ENCODE data around the gene MAP4K4.
A peak's percentile ranks its signal among the peaks of the same experiment; 100 is the strongest.

The MAP4K4 gene

DNA sequence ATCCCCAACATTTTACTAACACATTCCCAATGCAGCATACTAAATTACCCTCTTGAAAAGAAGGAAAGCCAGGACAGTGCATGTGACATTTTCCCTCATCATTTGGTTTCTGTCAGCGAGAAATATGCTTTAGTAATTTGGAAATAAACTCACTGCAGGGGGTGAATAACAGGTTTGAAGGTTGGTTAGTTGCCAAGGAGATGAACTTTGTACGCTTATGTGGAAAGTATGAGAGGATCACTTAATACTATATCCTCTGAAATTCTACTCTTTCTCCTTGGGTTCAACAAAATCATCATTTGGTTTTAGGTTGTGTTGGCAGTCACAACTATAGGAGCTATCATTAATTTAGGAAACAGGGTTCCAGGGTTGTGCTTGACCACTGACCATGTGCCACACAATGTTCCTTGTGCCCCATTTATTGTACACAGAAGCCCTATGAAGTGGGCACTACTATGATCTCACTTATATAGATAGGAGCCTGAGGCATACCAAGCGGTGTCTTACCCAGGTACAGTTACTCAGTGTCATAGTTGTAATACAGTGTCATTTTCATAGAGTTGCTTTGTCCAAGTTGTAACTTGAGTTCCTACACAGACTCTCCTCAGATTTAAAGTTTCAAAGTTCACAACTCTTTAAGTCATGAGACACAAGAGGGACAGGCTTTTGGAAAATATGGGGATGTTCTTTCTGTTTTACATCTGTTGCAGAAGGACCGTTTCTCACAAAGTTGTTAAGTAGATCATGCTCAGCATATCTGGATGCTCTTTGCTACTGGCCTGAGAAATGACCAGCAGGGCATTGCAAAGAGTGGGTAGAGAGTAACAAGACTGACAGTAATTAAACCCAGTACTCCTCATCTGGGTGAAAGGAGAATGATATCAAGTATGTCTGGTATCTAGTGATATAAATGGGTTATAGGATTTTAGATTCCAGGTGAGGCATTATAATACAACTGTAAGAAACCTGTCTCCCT is 91.8 kb downstream of the MAP4K4 start:
- no peak for DNase-seq

DNA sequence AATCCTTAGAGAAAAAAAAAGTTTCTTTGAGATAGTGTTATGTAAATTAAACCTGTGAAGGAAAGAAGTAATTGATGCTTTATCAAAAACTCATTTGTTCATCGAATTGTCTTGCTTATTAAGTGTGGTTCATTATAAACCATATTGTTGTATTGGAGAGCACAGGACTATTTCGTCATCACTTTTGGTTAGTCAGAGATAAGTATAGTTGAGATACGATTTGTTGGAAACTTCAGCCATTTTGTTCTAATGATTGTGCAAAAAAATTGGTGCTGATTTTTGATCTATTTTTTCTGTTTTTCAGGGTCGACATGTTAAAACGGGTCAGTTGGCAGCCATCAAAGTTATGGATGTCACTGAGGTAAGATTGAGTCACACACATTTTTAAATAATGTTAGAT is 92.9 kb downstream of the MAP4K4 start:
- no peak for DNase-seq

DNA sequence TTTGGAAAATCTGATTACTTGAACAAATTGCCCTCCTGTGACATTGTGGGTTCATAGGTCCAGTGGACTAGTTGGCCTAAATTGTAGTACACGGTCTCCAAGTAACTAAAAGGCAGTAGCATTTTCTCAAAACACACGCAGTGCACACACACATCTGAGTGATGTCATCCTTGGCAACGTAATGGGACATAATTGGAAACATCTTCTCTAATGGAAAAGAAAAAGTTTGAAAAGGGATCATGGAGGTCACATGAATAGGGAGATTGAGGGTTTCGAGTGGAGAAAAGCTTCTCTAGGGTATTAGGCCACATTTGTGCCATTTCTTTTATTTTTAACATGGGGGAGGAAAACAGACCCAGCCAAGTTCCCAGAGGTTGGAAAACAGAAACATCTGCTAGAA is 93.3 kb downstream of the MAP4K4 start:
- DNase-seq = no peak

DNA sequence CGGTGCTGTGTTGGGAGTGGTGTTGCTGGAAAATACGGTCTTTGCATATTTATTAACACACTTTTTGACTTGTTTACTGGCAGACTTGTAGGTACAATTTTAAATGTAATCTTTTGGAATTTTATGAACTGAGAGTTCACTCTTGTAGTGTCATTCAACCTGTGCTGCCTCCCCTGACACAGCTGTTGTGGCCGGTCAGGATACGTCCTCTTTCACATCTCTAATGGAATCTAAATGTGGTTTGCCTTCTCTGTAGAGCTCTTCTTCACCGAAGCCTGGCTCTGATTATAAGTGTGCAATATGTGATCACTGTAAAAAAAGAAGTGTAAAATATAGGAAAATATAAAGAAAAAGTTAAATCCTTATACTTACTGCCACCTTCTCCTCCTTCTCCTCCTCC is 94.7 kb downstream of the MAP4K4 start:
- no peak for DNase-seq

DNA sequence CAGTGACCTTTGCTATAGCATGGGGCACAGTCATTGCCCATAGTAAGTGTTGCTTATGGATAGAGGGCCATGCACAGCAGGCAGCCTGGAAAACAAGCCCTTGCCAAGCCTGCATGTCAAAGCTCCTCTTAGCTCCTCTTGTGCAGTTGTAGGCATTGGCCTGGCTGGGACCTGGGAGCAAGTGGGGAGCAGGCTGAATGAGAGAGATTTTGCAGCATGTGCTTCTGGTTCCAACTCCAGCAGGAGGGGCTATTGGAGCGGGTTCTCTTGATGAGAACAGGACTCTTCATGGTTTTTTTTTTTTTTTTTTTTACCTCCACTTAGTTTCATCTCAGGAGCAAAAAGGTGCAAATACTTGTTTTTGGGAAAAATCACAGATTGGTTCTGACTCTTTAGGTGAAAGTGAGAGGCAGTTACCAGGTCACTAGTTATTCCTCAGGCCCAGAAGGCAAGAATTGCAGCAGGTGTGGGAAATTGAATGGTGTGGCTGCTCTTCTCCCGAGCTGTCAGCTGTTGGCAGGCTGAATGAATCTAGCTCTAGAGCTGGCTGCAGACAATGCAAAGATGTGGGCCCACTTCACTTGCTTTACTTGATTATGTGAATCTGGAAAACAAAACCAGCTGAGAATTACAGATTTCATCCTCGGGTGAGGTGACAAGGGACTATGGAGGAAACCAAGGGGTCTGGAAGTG is 95.9 kb downstream of the MAP4K4 start:
- DNase-seq = peak in 21 of 51 donors; percentile 15 to 81 (median 41)

DNA sequence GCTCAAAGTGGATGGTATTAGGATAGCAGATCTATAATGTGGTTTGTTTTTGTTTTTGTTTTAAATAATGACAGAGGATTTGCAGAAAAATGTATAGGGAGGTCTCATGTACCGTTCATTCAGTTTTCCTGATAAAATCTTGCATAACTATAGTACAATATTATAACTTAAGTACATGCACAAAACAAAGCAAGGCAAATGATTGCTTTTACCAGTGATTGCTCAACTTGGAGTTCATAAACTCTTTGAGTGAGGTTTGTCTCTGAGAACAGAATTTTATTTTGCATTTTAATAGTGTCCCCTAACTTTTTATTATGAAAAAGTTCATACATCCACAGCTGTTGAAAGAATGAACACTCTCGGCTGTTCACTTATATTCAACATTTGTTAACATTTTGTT is 96.6 kb downstream of the MAP4K4 start:
- DNase-seq = no peak

DNA sequence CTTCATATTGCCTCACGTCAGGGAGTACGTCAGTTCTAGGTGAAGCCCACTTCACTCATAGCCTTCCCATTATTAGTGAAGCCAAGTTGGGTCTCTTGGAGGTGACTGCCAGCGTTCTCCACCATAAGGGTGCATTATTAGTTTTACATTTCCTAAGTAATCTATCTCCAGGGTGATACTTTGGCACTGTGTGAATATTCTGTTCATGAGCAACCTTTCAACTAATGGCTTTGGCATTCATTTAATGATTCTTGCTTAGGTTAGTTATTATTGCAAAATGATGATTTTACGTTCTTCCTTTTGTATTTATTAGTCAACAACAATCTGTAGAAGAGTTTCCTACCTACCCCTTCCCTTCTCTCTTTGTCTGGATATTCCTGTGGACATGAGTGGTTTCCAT is 97.5 kb downstream of the MAP4K4 start:
- DNase-seq = no peak

DNA sequence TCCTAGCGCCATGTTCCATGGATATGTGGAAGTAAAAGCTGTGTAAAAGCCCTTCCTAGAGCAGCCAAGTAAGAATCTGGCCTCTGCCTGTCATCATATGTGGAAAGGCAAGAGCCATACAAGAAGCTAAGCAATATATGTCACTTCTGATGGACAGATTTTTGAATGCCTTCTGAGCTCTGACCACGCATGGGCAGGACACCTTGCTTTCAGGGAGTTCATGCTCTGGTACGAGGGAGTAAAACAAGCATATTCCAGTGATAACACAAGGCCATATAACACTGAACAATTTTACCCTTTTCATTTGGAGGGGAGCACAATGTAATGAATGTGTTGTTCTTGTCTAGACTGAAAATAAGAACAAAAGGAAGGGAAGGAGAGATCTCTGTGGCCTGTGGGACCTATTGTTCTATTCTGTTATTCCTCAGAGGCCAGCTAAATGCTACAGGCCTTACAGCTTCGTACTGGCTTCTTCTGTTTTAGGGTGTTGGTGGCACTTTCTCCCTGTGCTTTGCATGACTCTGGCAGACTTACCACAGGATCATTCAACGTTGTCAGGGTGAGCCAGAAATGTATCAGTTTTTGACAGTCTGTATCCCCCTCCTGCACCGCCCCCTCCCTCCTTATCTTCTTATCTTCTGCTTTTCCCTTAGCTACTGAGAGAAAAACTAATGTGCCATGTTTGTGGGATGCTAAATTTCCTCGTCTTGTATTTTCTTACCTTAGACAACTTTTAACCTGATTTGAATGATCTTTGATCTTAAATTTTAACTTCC is 99.5 kb downstream of the MAP4K4 start:
- peak in 1 of 51 donors; percentile 61 for DNase-seq

DNA sequence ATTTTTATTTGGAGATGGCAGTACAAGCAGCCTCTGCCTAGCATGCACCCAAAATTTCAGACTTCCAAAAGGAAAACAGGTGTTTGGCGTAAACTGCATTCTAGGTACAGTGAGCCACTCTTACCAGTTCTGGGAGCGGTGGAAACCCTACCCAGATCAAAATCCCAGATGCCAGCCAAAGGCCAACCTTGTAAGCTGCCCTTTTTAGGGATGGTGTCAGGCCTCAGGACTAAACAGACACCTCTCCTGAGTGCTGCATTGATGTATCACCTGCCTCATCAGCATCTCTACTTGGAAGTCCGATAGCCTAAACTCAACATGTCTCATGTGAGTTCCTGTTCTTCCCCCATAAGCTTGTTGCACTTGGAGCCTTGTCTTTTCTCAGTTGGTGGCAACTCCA is 104.0 kb downstream of the MAP4K4 start:
- no peak for DNase-seq

DNA sequence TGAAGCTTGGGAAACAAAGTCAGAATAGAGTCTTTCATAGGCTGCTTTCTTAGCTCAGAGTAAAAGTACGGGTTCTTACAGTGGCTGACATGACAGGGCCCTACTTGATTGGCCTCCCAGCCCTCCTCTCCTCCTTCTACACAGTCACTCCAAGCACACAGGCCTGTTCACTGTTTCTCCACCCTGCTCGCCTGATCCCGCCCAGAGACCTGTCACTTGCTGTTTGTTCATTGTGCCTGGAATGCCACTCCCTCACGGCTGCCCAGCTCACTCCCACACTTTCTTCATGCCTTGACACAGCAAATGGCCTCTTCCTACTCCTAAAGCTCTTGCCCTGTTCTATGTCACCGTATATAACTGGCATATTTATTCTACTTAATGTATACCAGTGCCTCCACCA is 104.8 kb downstream of the MAP4K4 start:
- DNase-seq = peak in 1 of 51 donors; percentile 22

DNA sequence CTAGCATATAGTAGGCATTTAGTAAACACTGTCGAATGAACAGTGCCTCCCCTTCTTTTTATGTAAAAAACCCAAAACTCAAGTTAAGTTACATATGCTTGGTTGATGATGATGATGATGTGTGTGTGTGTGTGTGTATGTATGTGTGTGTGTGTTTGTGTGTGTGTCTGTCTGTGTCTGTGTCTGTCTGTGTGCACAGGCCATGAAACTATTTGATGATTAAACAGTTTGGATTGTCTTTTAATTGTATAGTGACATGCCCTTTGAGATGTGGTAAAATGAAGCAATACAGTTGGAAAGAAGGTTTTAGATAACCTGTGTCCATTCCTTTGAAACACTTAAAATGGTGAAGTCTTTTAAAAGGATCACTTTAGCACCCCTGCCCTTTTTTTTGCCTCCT is 105.6 kb downstream of the MAP4K4 start:
- no peak for DNase-seq

DNA sequence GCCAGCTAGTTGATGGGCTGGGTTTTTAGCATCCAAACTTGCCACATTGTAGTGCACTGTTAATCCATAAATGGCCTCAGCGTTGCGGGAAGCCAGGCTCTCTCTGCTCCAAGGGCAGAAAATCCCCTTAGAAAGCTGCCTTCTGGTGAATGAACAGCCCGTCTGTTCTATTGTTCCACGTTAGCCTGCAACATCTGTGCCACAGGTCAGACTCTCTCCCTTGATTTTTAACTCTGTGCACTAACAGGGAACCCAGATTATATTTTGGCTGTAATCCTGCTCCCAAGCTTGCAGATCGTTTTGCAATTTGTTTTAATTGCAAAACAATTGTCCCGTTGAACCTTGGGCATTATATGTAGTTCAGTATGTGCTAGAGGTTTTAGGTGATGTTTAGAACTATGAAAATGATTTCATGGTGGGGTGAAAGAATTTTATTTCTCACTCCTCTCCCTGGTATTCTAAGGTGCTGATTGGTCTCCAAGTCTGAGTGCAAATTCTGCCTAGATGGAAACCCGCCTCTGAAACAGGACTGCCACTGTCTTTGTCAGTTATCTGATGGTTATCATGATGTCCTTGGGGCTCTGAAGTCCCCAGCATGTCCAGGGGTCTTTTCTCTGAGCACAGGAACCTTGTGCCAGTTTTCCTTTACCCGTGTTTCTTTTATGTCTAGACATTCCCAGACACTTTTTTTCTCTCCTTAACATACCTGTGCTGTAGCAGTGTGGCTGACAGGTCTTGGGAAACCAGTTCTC is 106.6 kb downstream of the MAP4K4 start:
- DNase-seq = peak in 6 of 51 donors; percentile 29 to 51 (median 46)

DNA sequence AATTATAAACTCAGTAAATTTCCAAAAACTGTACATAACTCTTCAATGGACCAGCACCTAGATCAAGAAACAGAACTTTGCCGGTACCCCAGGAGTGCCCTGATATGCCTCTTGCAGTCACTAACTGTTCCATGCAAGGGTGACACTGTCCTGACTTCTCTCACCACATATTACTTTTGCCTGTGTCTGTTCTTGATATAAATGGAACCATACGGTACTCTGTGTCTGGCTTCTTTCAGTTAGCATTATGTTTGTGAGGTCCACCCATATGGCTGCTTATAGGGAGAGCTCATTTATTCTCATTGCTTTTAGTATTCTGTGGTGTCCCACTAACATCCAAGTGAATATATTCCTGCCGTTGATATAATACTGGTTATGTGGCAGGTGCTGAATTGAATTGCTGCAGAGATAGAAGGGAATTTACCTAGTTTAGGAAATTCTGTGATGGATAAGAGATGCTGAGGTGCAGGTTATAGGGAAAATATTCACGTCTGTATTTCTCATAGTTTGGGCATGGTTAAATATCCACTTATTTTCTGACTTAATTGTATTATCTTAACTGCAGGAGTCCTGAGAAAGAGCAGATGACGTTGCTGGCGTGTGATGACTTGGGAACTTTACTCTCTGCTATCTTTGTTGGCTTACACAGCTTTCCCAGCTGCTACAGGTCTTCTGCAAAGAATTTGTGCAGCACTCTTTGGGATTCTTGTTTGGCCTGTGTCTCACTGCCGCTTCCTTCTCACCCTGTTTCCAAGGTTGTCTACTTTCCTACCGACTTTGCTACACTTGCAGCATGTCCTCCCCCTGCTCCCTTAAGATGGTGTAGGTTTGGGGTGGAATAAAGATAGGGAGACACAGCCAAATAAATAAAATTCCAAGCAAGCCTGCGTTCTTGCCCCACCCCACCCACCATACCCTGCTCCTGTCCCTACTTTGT is 107.9 kb downstream of the MAP4K4 start:
- DNase-seq = no peak

DNA sequence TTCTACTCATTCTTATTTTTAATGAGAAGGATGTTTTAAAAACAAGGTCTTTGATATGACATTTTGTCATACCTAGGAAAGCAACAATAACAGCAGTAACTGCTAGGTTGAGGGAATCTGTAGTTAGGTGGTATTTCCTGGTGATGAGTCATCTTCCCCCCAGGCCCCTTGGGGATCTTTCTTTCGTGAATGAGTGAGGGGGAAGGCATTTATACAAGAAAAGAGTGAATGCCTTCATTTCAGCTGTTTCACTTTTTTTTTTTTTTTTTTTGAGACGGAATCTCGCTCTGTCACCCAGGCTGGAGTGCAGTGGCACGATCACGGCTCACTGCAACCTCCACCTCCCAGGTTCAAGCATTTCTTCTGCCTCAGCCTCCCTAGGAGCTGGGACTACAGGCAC is 108.6 kb downstream of the MAP4K4 start:
- no peak for DNase-seq

DNA sequence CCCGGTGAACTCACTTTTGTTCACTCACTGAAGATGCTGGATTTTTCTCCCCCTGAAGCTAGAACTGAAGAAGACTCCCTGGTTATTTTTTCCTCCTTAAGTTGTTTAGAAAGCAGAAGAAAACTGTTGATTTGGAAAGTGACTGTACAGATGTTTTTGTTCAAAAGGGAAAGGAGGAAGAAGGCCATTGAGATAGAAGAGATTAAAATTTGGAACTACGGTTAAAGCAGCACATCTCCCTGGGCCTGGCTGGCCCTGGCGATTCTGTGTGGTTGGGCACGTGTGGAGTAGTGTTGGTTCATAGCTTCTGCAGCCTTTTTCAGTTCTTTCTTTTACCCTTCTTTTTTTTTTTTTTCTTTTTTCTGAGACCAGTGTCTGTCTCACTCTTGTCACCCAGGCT is 109.2 kb downstream of the MAP4K4 start:
- DNase-seq = no peak

DNA sequence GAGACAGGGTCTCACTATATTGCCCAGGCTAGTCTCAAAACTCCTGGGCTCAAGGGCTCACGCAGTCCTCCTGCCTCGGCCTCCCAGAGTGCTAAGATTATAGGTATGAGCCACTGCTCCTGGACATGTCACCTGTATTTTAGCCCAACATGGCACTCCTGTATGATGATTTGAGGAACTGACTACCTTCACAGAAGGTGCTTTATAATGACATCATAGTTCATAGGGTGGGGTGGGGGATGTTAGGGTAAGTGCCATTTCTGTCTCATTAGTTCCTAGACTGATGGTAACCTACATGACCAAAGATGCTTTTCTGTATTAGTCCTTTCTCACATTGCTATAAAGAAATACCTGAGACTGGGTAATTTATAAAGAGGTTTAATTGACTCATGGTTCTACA is 109.7 kb downstream of the MAP4K4 start:
- DNase-seq = no peak

DNA sequence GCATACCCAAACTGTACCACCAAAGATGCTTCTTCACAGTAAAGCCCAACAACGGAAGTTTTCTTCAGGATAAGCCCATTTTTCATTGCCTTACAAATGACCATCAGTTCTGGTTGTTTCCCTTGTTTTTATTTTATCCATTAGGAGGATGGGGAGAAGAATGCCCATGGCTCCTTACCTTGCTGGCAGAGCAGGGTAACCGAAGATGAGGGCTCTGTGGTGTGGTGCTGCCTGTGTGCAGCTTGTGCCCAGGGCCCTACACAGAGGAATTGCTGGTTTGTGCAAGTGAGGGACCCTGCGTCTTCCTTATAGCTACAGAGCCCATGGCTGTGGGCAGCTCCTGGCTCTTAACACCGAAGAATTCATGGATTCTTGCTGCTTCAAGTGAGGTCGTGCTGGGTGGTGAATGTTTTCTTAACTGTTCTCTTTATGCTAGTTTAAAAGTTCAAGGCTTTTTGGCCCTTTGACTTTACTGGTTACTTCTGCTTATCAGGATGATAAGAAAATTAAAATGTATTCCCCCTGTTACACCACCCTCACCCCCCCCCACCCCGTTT is 110.6 kb downstream of the MAP4K4 start:
- no peak for DNase-seq

DNA sequence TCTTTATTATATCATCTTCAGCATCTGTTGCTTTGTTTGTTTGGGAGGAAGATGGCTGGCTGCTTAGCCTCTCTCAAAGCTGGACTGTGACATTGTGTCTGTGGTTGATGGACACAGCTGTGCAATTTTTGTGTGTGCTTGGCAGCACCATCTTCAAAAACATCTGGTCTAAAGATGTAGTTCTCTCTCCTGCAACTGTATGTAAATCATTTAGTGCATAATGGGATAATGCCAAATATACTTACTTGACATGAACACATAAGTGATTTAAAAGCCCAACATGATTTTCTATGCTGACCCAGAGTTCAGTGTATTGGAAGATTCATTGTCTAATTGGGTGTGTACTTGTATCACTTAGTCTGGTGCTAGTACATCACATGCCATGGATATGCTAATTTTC is 112.2 kb downstream of the MAP4K4 start:
- DNase-seq = no peak

DNA sequence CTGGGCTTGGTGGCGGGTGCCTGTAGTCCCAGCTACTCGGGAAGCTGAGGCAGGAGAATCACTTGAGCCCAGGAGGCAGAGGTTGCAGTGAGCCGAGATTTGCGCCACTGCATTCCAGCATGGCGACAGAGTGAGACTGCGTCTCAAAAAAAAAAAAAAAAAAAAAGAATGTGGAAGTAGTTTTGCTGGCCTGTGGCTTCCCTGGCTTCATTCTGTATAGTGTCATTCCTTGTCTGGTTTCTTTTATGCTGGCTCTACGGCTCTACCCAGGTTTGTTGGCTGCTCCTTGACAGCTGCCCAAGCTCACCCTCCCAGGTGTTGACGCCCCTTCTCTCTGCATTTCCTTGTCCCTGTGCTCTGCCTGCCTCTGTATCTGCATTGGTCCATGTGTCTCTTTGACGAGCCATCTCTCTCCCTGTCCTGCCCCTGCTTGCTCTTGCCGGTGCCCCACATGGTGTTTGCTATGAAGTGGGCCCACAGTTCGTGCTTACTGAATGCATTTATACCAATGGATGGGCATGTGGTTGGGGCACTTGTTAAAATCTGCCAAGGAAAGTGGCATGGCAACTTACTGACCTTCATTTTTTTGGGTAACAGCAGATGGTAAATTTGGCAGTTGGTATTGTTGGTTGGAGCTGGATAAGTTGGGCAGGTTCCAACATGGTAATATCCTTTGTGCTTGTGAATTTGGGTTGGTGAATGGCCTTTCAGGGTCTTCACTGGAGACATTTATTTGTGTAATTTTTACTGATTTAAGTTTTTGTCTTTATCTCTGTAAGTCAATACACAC is 113.9 kb downstream of the MAP4K4 start:
- DNase-seq = no peak
